Right lobe of liver (tissue), 6 donors: ENCODE results near the gene PLPP7. TPM values are rescaled to one million over a fixed set of nuclear protein-coding genes. Genes with fewer than 3 reads are reported as not detected.

Experiments used
- ATAC-seq, 4 donors: fragments of 200-7000 bp; cut with Tn5 transposase; one replicate each; pipeline ENCODE4 v1.9.1; 2020; ENCODE audit warnings: mild to moderate bottlenecking in 4 of 4, moderate library complexity in 4 of 4
- DNase-seq, 3 donors: peaks; one replicate each; pipeline ENCODE4 v3.0.0-alpha.2; 2020
- H3K27ac ChIP-seq, 3 donors: fragments of 200-600 bp; one replicate each; pipeline ENCODE4 v1.8.0; 2022
- H3K27me3 ChIP-seq, 2 donors: fragments of 200-600 bp; one replicate each; pipeline ENCODE4 v1.8.0; 2022
- H3K36me3 ChIP-seq, 4 donors: fragments of 200-600 bp; sonication (generic) in 1 of 4; one replicate each; pipeline versions ENCODE4 v1.5.1 to v1.8.0; 2017 to 2022; ENCODE audit warnings: control low read depth in 1 of 4
- H3K4me1 ChIP-seq, 4 donors: fragments of 200-600 bp; sonication (generic) in 1 of 4; one replicate each; pipeline versions ENCODE4 v1.5.1 to v1.8.0; 2017 to 2022; ENCODE audit warnings: control low read depth in 1 of 4
- H3K4me3 ChIP-seq, 3 donors: fragments of 200-600 bp; one replicate each; pipeline ENCODE4 v1.8.0; 2022
- H3K9me3 ChIP-seq, 4 donors: fragments of 200-600 bp; sonication (generic) in 1 of 4; one replicate each; pipeline versions ENCODE4 v1.5.1 to v1.8.0; 2017 to 2022; ENCODE audit warnings: control low read depth in 1 of 4
- POLR2A ChIP-seq: fragments of 450-650 bp; IDR thresholded peaks from one replicate; pipeline ENCODE4 v1.6.1; 2017; ENCODE audit warnings: antibody characterized with exemption, mild to moderate bottlenecking
- WGBS: methylation state at CpG from one replicate; pipeline ENCODE4 v1.1.6; 2018; ENCODE audit warnings: low coverage, low lambda C conversion rate; ENCODE audit not compliant: insufficient coverage; ENCODE audit errors: missing lambda C conversion rate; 5-methylcytosine and 5-hydroxymethylcytosine counted together
- intact Hi-C, 2 donors: fragments of 100-400 bp; cut with DNase I; formaldehyde crosslinking; loops; one replicate each; pipeline versions ENCODE4 v1.11.2 to v1.14.1; 2022
- total RNA-seq, 6 experiments: library from RNA; depleted of rRNA in 2 of 6; stranded (reverse); fragments of >200 nt in 2 of 6; fragmentation: NEBNext Ultra II Directional in 3 of 6; extraction: Animal tissue kit (Norgen Biotek cat#: 25700) in 3 of 6; gene quantifications; one replicate each; pipeline versions ENCODE4 v1.1.0 to v1.2.4, GENCODE V29; 2016 to 2023
- TF ChIP-seq, protein P1 (sequence below), 4 donors: fragments of 200-600 bp in 3 of 4; fragments of 450-650 bp in 1 of 4; IDR thresholded peaks; one replicate each; pipeline versions ENCODE4 v1.5.1 to v1.8.0; 2016 to 2022; ENCODE audit warnings: antibody characterized with exemption in 4 of 4, mild to moderate bottlenecking in 2 of 4
- donor health status: DM: no; HTN: yes; CAD: no.
- donor health status: DM: no; HTN: no; CAD: no.
- donor health status: DM: no; HTN: no; CAD: no.
- donor health status: DM: no; HTN: yes; CAD: no.
- donor health status: DM: no; HTN: yes; CAD: no.

Gene PLPP7
- total RNA-seq, 6 experiments from 2014 or later: 0.11 to 0.43 (median 0.22) TPM; not detected in 1

DNA sequence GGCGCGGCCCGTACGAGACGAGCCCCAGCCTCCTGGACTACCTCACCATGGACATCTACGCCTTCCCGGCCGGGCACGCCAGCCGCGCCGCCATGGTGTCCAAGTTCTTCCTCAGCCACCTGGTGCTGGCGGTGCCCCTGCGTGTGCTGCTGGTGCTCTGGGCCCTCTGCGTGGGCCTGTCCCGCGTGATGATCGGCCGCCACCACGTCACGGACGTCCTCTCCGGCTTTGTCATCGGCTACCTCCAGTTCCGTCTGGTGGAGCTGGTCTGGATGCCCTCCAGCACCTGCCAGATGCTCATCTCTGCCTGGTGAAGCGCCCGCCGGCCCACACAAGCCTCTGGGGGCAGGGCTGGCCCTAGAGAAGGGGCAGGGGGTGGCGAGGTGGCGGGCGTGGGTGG is 18.5 kb downstream of the PLPP7 start:
- DNase-seq (no peak), ATAC-seq (peak in 1 of 4 donors; percentile 25)
- intact Hi-C loops: no loop called here
- Histone ChIP-seq H3K9me3 (no peaks in the 10 kb centered on the region), H3K36me3 (no peaks in the 10 kb centered on the region), H3K4me3 (no peak overlapping the region), H3K27ac (no peak overlapping the region), H3K4me1 (no peaks in the 10 kb centered on the region), H3K27me3 (no peaks in the 10 kb centered on the region)
- TF ChIP-seq, protein P1, sequence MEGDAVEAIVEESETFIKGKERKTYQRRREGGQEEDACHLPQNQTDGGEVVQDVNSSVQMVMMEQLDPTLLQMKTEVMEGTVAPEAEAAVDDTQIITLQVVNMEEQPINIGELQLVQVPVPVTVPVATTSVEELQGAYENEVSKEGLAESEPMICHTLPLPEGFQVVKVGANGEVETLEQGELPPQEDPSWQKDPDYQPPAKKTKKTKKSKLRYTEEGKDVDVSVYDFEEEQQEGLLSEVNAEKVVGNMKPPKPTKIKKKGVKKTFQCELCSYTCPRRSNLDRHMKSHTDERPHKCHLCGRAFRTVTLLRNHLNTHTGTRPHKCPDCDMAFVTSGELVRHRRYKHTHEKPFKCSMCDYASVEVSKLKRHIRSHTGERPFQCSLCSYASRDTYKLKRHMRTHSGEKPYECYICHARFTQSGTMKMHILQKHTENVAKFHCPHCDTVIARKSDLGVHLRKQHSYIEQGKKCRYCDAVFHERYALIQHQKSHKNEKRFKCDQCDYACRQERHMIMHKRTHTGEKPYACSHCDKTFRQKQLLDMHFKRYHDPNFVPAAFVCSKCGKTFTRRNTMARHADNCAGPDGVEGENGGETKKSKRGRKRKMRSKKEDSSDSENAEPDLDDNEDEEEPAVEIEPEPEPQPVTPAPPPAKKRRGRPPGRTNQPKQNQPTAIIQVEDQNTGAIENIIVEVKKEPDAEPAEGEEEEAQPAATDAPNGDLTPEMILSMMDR (IDR thresholded peaks at IDR 0.05): no peak
- no peak for TF ChIP-seq POLR2A
- no CpG with 5 or more reads among the region's 31 CpGs for WGBS

- intact Hi-C loops: no loop called here
Measured at GRCh38 chr9:131308452-131308851, 18.9 kb downstream of the PLPP7 start.

DNA sequence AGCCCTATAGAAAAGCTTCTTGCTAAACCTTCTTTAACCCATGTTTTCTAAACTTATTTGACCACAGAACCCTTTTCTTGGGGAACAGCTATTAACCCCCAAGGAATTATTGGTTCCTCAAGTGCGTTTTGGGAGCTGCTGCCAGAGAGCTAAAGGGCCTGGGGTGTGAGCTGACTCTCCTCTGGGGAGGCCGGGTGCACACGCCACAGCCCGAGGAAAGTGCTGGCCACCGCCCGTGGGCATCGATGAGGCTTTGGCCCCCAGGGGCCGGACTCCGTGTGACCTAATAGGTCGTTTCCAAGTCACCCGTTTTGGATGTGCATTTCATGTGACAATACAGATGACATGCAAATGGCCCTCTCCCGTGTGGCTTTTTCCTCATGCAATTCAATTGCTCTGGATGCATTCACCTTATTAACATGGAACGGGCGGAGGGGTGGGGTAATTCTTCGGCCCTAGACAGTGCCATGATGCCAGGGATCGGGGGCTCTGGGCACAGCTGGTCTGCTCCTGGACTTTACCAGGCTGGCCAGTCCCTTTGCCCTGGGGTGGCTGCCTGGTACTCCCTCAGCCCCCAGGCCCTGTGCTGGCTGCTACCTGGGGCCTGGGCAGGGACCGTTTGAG is 19.5 kb downstream of the PLPP7 start:
- Histone ChIP-seq H3K27ac (no peak overlapping the region), H3K4me1 (no peaks in the 10 kb centered on the region), H3K27me3 (no peaks in the 10 kb centered on the region), H3K4me3 (no peak overlapping the region), H3K36me3 (no peaks in the 10 kb centered on the region), H3K9me3 (no peaks in the 10 kb centered on the region)
- ATAC-seq (no peak), DNase-seq (no peak)
- intact Hi-C loops: no loop called here
- TF ChIP-seq, protein P1 (IDR thresholded peaks at IDR 0.05): no peak
- 100% methylated on average over 1 of the region's 17 CpGs for WGBS

More at GRCh38 chr9:131308452-131308851, 18.9 kb downstream of the PLPP7 start:
- ATAC-seq (no peak), DNase-seq (no peak)
- no CpG with 5 or more reads among the region's 11 CpGs for WGBS
- Histone ChIP-seq H3K27me3 (no peaks in the 10 kb centered on the region), H3K9me3 (no peaks in the 10 kb centered on the region), H3K27ac (no peak overlapping the region), H3K4me1 (no peaks in the 10 kb centered on the region), H3K36me3 (no peaks in the 10 kb centered on the region), H3K4me3 (no peak overlapping the region)
- TF ChIP-seq, protein P1 (IDR thresholded peaks at IDR 0.05): no peak
- TF ChIP-seq POLR2A: no peak

DNA sequence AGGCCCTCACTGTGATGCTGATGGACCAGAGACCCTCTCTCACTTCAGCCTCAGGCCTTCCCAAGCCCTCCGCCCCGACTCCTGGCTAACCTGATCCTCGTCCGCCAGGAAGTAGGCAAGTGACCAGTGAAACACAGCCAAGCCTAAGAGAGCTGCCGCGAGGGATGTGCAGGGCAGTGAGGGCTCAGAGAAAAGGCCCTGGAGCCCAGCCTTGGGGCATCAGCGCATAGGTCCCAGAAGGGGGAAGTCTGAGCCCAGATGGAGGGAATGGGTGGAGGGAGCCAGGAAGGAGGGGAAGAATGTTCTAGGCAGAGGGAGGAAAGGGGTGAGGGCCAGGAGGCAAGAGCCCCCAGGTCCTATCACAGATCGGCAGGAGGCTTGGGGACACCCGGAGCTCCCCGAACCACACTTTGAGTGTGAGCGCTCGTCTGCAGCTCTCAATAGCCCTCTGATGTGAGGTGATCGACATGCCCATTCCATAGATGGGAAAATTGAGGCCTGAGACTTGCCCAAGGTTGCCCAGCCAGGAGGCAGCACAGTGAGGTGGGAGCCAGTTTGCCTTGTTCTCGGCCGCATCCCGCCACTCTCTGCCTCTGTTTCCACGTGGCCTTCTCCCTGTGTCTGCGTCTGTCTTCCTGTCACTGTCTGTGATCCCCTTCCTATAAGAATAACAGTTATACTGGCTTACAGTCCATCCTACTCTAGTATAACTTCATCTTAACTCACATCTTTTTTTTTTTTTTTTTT is 20.2 kb downstream of the PLPP7 start:
- intact Hi-C loops: no loop called here
- WGBS: 78% methylated on average over 9 of the region's 18 CpGs

More for the DNA sequence above, 20.2 kb downstream of the PLPP7 start:
- no peaks in the 10 kb centered on the region for H3K27me3 ChIP-seq
- no peak for TF ChIP-seq POLR2A
- TF ChIP-seq, protein P1 (IDR thresholded peaks at IDR 0.05): no peak
- DNase-seq: no peak
- H3K9me3 ChIP-seq: no peaks in the 10 kb centered on the region
- no peak for ATAC-seq
- H3K4me1 ChIP-seq: no peaks in the 10 kb centered on the region
- no peak overlapping the region for H3K4me3 ChIP-seq
- no peaks in the 10 kb centered on the region for H3K36me3 ChIP-seq
- H3K27ac ChIP-seq: no peak overlapping the region
